ENCODE results near the gene SLC16A6. TPM values are rescaled to one million over a fixed set of nuclear protein-coding genes. Genes with fewer than 3 reads are reported as not detected.

SLC16A6 gene
- total and polyA plus RNA-seq, 2 of the 4 experiments (the other 2 are of a cell fraction) = 0.22 to 0.54 TPM

DNA sequence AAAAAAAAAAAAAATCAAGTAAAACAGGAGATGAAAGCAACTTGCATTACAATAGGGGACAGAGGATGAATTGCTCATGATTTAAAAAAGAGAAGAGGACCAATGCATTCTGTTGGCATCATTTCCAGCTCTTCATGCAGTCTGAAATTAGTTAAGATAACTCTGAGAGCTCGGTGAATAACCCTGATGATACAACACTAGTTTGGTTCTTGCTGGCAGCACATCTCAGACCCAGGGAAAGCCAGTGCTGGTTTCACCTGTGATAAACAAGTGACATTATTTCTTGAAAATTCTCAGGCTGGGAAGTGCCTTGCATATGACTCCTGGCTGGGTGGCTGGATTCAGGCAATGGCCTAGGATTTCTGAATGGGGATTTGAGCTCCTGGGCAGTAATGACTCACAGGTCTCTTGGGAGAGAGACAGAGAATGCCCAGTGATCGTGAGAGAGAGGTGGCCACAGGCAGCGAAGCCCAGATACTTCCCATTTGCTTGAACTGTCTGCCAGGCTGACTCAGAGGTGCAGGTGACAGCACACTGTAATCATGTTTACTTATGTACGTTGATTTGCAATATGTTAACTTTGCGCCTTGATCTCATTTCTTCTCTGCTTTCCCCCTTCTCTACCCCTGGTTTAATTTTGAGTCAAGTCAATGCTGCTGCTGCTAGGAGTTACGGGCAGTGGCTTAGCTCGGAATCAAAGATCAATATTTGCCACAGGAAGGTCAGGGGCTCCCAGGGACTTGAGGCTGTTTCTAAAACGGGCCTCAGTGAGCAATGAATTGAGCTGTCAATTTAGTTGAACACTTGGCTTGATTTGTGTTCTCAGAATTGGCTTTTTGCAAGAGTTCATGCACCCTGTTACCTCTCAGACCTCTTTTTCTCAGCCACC is 27.4 kb upstream of the SLC16A6 start:
- in situ Hi-C loops (cut with MboI; ENCODE audit: low sequenced_read_pairs) (no loop called here), intact Hi-C loops (cut with micrococcal nuclease) (no loop called here), dilution Hi-C loops (cut with HindIII; ENCODE audit: low sequenced_read_pairs, unreplicated experiment) (no loop called here)
- H3K18ac ChIP-seq (ENCODE audit: low read depth, low read length) = no peak overlapping the region
- H4K20me1 ChIP-seq (ENCODE audit: insufficient read depth, low read length) = no peaks in the 10 kb centered on the region
- no peaks in the 10 kb centered on the region for H3K4me1 ChIP-seq (ENCODE audit: control insufficient read depth, insufficient read depth, low read length)
- DNase-seq (peak; percentile 65), ATAC-seq (ENCODE audit: low read depth) (peak; percentile 44; the same call in 1 of the 2 replicates)
- no peak overlapping the region for H3K14ac ChIP-seq (replicated peaks; ENCODE audit: low read depth, low read length)
- no peaks in the 10 kb centered on the region for H3K27me3 ChIP-seq (ENCODE audit: control insufficient read depth, insufficient read depth, low read length)
- no peak overlapping the region for H2AK9ac ChIP-seq (replicated peaks; ENCODE audit: low read depth, low read length, poor library complexity)
- ChIA-PET POLR2A (ENCODE audit: unreplicated experiment) (no interaction called here), CTCF (no interaction called here)
- H2BK20ac ChIP-seq (ENCODE audit: low read depth, low read length) = no peak overlapping the region
- H2AFZ ChIP-seq (replicated peaks; ENCODE audit: low read length, poor library complexity) = no peak overlapping the region
- H2BK15ac ChIP-seq (ENCODE audit: low read depth, low read length) = no peak overlapping the region
- H3K9me1 ChIP-seq (ENCODE audit: insufficient read depth, low read length) = 0 out of 2 replicates have a peak, but pooled peaks cover 4% of the 10 kb centered on the region
- no peaks in the 10 kb centered on the region for H3K36me3 ChIP-seq (ENCODE audit: control insufficient read depth, insufficient read depth, low read length)
- no peak overlapping the region for H3K9ac ChIP-seq (ENCODE audit: low read depth, low read length)
- no peak overlapping the region for H4K8ac ChIP-seq (ENCODE audit: low read depth in 2 of 2, low read length in 2 of 2)
- no TSS peak for BruUV-seq (replicated peaks)
- no peak overlapping the region for H3K23ac ChIP-seq (ENCODE audit: low read depth, low read length)
- H2BK120ac ChIP-seq (ENCODE audit: low read depth, low read length) = no peak overlapping the region
- H3K4me3 ChIP-seq (ENCODE audit: insufficient read depth, low read depth, low read length) = no peak overlapping the region
- no peak overlapping the region for H2BK5ac ChIP-seq (ENCODE audit: low read depth, low read length, poor library complexity, severe bottlenecking)
- no peak overlapping the region for H3K4ac ChIP-seq (ENCODE audit: low read depth, low read length)
- WGBS, 2 experiments (ENCODE audit: extremely low coverage in 2 of 2, insufficient read length in 1 of 2) = no CpG with 5 or more reads among the region's 8 CpGs
- no peaks in the 10 kb centered on the region for H3K79me1 ChIP-seq (ENCODE audit: low read depth in 1 of 2, low read length in 2 of 2)
- H2AK5ac ChIP-seq (ENCODE audit: low read depth, low read length) = no peak overlapping the region
- H3K56ac ChIP-seq (ENCODE audit: extremely low read depth, insufficient read depth, low read length) = no peak overlapping the region
- no peak overlapping the region for H3K4me2 ChIP-seq (ENCODE audit: low read depth, low read length)
- no peak overlapping the region for H4K91ac ChIP-seq (ENCODE audit: insufficient read depth, low read depth, low read length)
- H4K5ac ChIP-seq (ENCODE audit: low read depth, low read length) = no peak overlapping the region
- H3K27ac ChIP-seq (ENCODE audit: insufficient read depth, low read length) = no peak overlapping the region
- no peaks in the 10 kb centered on the region for H3K9me3 ChIP-seq (ENCODE audit: control insufficient read depth, insufficient read depth, low read length)
- TF ChIP-seq MAZ (IDR thresholded peaks at IDR 0.05; ENCODE audit: borderline replicate concordance, low read depth, low read length) = no peak
- TF ChIP-seq BHLHE40 (IDR thresholded peaks at IDR 0.05; ENCODE audit: low read depth, low read length) = 0 out of 2 replicates have a peak, but pooled peaks have one; percentile 25
- TF ChIP-seq CTCF (conservative IDR thresholded peaks at IDR 0.05; ENCODE audit: low read depth, low read length) = no peak
- no peak for TF ChIP-seq POLR2A (IDR thresholded peaks at IDR 0.05; ENCODE audit: low read depth, low read length)
- TF ChIP-seq MXI1 (IDR thresholded peaks at IDR 0.05; ENCODE audit: borderline replicate concordance, low read depth, low read length) = no peak
- TF ChIP-seq NFE2L2 (IDR thresholded peaks at IDR 0.05; ENCODE audit: low read depth, low read length) = no peak
- TF ChIP-seq SMC3 (IDR thresholded peaks at IDR 0.05; ENCODE audit: low read depth, low read length) = no peak
- TF ChIP-seq, protein P1, sequence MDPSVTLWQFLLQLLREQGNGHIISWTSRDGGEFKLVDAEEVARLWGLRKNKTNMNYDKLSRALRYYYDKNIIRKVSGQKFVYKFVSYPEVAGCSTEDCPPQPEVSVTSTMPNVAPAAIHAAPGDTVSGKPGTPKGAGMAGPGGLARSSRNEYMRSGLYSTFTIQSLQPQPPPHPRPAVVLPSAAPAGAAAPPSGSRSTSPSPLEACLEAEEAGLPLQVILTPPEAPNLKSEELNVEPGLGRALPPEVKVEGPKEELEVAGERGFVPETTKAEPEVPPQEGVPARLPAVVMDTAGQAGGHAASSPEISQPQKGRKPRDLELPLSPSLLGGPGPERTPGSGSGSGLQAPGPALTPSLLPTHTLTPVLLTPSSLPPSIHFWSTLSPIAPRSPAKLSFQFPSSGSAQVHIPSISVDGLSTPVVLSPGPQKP (IDR thresholded peaks at IDR 0.05; ENCODE audit: borderline replicate concordance, low read depth, low read length) = no peak
- no peak for TF ChIP-seq RCOR1 (IDR thresholded peaks at IDR 0.05; ENCODE audit: insufficient replicate concordance, low read length)
- TF ChIP-seq USF2 (IDR thresholded peaks at IDR 0.05; ENCODE audit: low read depth, low read length) = no peak
- TF ChIP-seq CHD1 (IDR thresholded peaks at IDR 0.05; ENCODE audit: low read depth, low read length) = no peak
- TF ChIP-seq RFX5 (IDR thresholded peaks at IDR 0.05; ENCODE audit: low read depth, low read length) = no peak
- TF ChIP-seq CEBPB (IDR thresholded peaks at IDR 0.05; ENCODE audit: low read depth, low read length) = 0 out of 2 replicates have a peak, but pooled peaks have one; percentile 6
- no peak for TF ChIP-seq RAD21 (IDR thresholded peaks at IDR 0.05; ENCODE audit: low read length)
- TF ChIP-seq MAFK (IDR thresholded peaks at IDR 0.05; ENCODE audit: low read depth, low read length) = no peak
